Subcutaneous adipose tissue (tissue), 4 donors: ENCODE results near the gene MTERF4. TPM values are rescaled to one million over a fixed set of nuclear protein-coding genes. Genes with fewer than 3 reads are reported as not detected.

Source experiments
- CTCF ChIP-seq: fragments of 450-650 bp; IDR thresholded peaks from one replicate; pipeline ENCODE4 v1.5.1; 2016; ENCODE audit warnings: low read depth, mild to moderate bottlenecking, control low read depth, antibody characterized with exemption, moderate library complexity
- total RNA-seq, 4 donors: library from RNA; depleted of rRNA; stranded (reverse); fragments of >200 nt; gene quantifications; one replicate each; pipeline ENCODE4 v1.1.0, GENCODE V29; 2016

Gene MTERF4
- total RNA-seq, 4 donors from 2014 or later: 31.6 to 45.2 (median 38.4) TPM

- TF ChIP-seq CTCF: no peak
These were observed 14.8 kb upstream of the MTERF4 start for GRCh38 chr2:241116606-241117560.

GRCh38 chr2:241115361-241115760 lies 13.3 kb upstream of the MTERF4 start:
- TF ChIP-seq CTCF: no peak

- TF ChIP-seq CTCF: no peak
These were observed 12.7 kb upstream of the MTERF4 start for GRCh38 chr2:241114836-241115235.

GRCh38 chr2:241112592-241112991 lies 10.5 kb upstream of the MTERF4 start:
- no peak for TF ChIP-seq CTCF

GRCh38 chr2:241112046-241112445 lies 10.0 kb upstream of the MTERF4 start:
- no peak for TF ChIP-seq CTCF

- no peak for TF ChIP-seq CTCF
These were observed 9.3 kb upstream of the MTERF4 start for GRCh38 chr2:241111440-241111805.

- TF ChIP-seq CTCF: no peak
These were observed 8.7 kb upstream of the MTERF4 start for GRCh38 chr2:241110607-241111439.
